Neural progenitor cell (in vitro differentiated cells): ENCODE results near the gene MSS51.

Source experiments
- EZH2 ChIP-seq: fragments of 200-600 bp; sonication (generic); IDR thresholded peaks from 2 replicates; pipeline ENCODE4 v1.6.1; 2017; ENCODE audit warnings: antibody characterized with exemption, mild to moderate bottlenecking, moderate library complexity
- EZH2phosphoT487 ChIP-seq: fragments of 200-600 bp; sonication (generic); IDR thresholded peaks from 2 replicates; pipeline ENCODE4 v1.6.1; 2017; ENCODE audit warnings: antibody characterized with exemption
- TF ChIP-seq, protein P1 (sequence below): fragments of 200-600 bp; sonication (generic); IDR thresholded peaks from 2 replicates; pipeline ENCODE4 v1.5.1; 2017; ENCODE audit warnings: antibody characterized with exemption, mild to moderate bottlenecking

DNA sequence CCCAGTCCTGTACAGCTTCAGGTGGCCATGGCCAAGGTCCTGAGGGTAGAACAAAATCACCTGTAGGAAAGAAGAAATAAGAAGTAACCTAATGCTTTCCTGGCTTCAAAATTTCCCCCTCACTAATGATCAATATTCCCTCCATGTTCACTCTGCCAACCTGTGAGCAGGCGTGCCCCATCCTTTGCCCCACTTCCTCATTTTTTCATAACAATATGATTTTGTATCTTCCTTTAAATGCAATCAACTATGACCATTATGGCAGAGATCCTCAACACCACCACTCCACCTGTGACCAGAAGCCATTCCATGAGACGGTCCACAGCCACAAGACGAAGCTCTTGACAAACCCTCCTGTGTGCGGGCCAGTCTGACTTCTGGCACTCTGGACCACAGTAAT lies 7.0 kb downstream of the MSS51 start:
- TF ChIP-seq, protein P1, sequence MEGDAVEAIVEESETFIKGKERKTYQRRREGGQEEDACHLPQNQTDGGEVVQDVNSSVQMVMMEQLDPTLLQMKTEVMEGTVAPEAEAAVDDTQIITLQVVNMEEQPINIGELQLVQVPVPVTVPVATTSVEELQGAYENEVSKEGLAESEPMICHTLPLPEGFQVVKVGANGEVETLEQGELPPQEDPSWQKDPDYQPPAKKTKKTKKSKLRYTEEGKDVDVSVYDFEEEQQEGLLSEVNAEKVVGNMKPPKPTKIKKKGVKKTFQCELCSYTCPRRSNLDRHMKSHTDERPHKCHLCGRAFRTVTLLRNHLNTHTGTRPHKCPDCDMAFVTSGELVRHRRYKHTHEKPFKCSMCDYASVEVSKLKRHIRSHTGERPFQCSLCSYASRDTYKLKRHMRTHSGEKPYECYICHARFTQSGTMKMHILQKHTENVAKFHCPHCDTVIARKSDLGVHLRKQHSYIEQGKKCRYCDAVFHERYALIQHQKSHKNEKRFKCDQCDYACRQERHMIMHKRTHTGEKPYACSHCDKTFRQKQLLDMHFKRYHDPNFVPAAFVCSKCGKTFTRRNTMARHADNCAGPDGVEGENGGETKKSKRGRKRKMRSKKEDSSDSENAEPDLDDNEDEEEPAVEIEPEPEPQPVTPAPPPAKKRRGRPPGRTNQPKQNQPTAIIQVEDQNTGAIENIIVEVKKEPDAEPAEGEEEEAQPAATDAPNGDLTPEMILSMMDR = no peak
- TF ChIP-seq EZH2 = no peak
- TF ChIP-seq EZH2phosphoT487 = no peak
